GM18868 (cell line): ENCODE results near the gene HAS3.
"Not testable (repeated sequence)": the region's sequence is repeated elsewhere in the genome, so short reads cannot be mapped to it uniquely, and the experiment has no call there.

Experiments
- ATAC-seq: cut with Tn5 transposase; IDR thresholded peaks from one replicate; pipeline ENCODE4 v1.9.1; 2021; ENCODE audit warnings: mild to moderate bottlenecking, moderate library complexity; ENCODE audit not compliant: unreplicated experiment

HAS3 gene, protein sequence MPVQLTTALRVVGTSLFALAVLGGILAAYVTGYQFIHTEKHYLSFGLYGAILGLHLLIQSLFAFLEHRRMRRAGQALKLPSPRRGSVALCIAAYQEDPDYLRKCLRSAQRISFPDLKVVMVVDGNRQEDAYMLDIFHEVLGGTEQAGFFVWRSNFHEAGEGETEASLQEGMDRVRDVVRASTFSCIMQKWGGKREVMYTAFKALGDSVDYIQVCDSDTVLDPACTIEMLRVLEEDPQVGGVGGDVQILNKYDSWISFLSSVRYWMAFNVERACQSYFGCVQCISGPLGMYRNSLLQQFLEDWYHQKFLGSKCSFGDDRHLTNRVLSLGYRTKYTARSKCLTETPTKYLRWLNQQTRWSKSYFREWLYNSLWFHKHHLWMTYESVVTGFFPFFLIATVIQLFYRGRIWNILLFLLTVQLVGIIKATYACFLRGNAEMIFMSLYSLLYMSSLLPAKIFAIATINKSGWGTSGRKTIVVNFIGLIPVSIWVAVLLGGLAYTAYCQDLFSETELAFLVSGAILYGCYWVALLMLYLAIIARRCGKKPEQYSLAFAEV

DNA sequence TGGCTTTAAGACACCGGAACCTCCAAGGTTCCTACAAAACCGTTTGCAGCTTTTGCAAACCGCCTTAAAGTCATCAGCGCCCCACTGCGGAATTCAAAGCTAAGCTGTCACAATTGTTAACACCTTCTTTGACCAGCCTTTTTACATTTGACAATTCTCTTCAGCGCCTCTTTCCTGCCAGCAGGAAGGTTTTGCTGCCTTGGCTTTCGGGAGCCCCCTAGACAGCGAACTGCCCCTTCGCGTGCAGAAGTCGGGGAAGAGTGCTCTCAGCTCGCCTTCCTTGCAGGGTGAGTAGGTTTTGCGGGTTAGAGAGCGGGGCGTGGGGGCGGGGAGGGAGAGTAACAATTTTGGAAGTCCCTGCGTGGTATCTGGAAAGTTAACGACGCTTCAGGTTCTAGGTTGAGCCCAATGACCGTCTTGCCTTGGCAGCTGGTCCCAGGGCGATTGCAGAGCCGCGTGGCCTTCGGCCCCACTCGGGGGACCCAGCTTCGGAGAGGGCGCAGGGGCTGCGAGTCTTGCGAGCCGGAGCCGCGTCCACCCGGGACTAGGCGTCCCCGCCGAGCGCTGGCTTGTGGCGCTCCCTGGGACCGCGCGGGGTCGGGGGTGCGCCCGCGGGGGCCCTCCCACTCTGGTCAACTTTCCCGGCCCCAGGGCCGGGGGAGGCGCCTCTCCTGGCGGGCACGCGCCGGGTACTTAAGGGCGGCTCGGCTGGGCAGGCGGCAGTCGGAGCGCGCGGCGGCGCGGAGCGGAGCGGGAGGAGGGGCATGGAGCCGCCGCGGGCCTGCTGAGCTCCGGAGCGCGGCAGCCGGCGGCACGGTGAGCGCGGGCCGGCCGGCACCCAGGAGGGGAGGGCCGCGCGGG lies at the start of gene HAS3:
Gene HAS3, plus strand, starts transcription at position 153 of the 861 bp plus-strand sequence. CDS start 3,743 bp downstream, outside the sequence.
- ATAC-seq, result no peak

DNA sequence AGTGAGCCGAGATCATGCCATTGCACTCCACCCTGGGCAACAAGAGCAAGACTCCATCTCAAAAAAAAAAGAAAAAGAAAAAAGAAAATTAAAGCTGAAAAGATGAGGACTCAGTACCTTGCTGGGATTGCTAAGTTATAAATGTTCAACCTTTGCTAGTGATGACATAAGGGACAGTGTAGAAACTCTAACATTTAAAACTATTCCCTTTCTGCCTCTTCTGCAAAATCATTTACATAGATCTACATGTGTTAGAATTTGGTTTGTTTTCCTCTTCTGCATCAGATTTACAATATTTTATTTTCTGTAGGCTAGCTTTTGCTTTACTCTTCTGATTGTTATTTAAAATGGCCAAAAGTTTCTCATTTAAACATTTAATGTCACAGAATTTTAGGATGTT lies 49.5 kb upstream of the HAS3 start:
- ATAC-seq, result no peak

DNA sequence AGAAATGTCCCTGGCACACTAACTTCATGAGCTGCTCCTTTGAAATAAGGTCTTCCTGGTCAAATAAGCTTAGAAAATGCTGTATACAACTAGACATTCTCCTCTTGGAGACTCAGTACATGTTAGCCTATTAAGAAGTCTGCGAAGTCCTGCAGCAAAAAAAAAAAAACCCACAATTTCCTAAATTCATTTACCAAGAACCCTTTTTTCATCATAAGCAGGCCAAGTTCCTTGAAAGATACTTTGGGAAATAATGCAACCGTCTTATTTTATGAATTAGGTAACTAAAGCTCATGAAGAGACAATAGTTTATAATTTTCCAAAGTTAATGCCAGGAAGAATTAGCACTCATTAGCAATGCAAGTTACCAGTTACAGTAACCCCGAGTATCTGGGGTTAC lies 49.0 kb upstream of the HAS3 start:
- ATAC-seq, result no peak

DNA sequence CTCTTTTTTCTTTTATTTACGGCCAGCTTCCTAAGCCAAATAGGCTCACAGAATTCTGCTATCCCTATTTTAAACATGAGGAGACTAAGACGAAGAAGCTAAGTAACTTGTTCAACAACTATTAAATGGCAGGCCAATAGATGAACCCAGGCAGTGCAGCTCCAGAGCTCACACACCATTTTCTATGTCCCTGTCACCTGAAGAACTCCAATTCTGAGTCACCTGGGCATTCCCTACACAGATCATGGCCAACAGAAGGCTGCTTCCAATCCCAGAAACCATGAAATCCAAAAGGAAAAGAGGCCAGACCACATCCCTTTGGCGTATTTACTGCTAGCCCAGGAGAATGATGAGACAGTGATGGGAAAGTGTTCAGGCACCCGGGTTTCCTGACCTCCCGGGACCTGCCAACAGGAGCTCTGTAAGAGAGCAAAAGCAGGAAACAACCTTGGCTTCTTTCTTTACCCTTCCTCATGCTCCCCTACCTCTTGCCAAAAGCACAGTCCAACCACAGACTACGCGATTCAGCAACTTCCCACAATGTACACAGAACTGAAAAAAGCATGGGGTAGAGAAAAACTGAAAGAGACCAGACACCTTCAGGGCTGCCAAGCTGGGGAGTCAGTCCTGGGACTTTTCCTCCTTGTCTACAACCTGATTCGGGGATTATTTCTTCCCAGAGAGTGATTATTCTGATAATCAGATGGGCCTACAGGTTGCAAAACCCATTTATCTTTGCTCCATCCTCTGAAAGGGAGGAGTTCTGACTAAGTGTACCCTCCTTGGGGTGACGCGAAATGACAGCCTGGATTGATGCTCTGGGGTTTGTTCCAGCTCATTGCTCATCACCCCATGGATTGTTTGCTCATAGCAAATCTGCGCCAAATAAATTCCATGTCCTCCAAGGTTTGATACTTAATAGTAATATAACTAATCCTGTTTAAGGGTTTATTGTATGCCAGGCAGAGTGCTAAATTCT lies 47.8 kb upstream of the HAS3 start:
- ATAC-seq, result peak; percentile 48

DNA sequence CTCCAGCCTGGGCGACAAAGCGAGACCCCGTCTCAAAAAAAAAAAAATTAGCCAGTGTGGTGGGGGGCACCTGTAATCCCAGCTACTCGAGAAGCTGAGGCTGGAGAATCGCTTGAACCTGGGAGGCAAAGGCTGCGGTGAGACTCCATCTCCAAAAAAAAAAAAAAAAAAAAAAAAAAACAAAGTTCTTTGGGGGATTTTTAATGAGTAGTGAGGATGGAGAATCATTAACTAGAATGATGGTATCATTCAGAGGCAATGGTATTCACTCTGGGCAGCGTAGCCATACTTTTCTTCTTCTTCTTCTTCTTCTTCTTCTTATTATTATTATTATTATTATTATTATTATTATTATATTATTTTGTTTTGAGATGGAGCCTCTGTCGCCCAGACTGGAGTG lies 42.0 kb upstream of the HAS3 start:
- ATAC-seq, result not testable (repeated sequence)

DNA sequence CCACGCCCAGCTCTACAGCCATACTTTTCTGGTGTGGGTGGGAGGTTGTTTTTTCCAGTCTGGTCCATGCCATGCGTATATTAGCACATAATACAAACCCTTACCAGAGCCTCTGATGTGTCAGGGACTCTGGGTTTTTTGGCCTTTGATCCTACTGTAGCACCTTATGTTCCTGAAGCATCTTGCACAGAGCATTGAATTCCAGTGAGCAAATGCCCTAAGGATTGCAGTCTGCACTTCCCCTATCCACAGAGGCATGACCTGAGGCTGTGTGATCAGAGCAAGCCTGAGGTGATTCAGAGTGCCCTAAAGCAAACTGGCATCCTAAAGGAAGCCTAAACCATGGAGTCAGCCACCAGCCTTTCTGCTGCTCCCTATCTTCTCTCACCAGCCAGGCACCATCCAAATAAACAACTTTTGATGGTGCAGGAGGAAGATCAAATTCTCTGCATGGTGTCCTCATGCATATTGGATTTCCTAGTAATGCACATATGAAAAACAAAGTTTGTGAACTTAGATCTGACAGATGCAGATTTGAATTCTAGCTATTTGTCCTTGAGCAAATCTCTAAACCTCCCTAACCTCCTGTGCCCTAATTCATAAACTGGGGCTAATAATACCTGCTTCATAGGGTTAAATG lies 41.2 kb upstream of the HAS3 start:
- ATAC-seq, result no peak

DNA sequence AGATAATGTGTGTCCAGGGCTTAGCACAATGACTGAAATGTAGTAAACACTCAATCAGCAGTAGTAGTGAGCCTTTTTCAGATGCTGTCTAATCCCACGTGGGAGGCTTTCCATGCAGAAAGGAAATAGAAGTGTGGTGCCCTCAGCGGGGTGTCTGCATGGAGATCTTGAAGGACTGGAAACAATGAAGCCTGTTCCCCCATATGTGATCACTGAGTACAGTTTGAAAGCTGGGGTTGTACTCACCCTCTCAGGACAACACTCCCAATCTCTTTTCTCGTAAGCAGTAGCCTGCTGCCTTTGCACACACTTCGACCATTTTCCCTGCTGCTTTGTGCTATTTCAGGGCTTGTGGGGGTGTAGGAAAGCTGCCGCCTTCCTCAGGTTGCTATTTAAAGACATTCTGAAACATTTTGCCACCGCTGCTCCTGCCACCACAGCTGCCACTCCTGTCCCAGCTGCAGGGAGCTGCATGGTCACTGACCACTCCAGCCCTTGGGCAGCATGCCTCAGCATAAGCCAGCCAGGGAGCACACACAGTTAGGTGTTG lies 40.6 kb upstream of the HAS3 start:
- ATAC-seq, result no peak

DNA sequence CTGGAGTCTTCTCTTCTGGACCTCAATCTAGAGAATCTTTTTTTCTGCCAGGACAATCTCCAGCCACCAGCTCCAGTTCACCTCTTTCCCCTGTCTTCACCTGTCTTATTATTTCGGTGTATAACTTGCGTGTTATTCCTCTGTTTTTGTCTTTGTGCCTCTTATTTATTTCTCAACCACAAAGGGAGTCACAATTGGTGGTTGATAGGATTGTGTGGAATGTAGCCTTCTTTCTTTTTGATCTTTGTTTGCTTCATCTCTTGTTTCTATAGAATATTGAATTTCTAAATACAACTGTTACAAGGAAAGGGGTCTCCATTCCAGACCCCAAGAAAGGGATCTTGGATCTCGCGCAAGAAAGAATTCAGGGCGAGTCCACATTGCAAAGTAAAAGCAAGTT lies 35.9 kb upstream of the HAS3 start:
- no peak for ATAC-seq

DNA sequence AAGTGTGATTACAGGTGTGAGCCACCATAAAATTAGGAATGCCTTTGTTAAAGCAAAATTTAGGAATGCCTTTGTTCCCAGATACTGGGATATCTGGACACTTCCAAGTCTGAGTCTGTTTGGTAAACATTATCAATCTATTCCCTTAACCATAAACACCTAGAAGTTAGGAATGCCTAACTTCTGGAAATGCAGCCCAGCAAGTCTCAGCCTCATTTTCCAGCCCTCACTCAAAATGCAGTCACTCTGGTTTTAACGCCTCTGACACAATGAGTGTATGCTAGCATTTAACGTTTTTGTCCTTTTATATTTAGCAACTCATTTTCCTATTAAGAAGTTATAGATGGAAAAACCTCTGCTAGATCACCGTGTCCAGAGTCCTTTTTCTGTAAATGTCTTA lies 34.4 kb upstream of the HAS3 start:
- ATAC-seq, result no peak

DNA sequence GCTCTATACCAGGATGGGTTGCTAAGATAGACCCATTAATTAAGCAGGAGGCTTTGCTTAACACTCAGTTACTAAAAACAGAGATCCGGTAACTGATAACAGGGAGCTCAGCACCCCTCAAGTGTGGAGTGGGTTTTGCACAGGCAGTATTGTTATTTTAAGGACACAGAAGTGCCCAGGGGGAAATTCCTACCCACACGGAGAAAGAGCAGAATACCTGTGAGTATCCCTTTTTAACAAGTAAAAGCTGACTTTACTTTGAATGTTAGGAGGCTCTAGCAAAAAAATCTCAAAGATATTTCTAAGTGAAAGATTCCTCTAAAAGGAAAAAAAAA lies 32.8 kb upstream of the HAS3 start:
- no peak for ATAC-seq

DNA sequence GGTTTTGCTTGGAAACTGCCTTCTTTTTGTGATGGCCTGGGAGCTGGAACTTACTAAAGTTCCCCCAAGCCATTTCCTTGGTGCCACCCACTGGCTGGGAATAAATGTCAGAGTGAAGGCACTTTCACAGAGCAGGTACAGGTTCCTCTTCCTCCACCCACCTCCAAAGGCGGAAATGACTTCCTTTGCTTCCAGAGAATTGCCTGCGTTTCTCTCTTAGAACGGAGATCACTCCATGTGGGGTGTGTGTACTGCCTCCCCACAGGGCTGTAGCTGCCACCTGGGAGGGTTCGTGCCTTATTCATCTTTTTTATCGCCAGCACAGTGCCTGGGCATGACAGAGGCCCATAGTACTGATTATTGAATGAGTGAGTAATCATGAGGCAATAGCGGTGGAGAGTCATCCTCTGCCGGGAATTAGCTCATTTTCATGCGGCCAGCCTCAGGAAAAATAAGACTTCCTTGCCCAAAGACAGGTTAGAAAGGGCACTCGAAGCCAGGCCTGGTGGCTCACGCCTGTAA lies 32.2 kb upstream of the HAS3 start:
- ATAC-seq, result no peak

DNA sequence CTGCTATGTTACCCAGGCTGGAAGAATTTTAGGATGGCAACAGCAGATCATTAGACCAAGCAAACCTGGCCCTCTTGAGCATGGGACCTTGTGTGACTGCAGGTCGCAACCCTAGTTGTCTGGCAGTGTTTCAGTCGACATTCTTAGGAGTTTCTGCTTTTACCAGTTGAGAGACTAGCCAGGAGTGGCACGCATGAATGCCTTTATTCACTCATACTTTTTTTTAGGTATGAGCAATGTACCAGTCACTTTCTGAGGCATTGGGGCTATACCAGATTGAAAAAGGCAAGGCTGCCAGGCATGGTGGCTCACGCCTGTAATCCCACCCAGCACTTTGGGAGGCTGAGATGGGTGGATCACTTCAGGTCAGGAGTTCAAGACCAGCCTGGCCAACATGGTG lies 28.2 kb upstream of the HAS3 start:
- no peak for ATAC-seq

DNA sequence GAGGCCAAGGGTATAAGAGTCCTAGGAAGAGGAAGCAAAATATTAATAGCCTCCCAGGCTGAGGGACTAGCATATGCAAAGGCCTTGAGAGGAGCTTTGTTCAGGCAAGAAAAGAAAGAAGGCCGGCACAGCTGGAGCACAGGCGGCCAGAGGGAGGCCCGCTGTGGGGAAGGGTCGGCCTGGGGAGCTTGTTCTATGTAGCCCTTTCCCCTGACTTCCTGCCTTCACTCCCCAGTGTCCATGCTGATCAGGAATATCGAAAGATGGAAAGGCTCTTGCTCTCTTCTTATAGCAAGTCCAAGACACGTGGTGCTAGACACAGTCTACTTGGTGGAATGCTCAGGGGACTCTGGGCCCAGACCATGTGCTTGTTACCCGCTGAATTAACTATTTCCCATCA lies 27.4 kb upstream of the HAS3 start:
- no peak for ATAC-seq

DNA sequence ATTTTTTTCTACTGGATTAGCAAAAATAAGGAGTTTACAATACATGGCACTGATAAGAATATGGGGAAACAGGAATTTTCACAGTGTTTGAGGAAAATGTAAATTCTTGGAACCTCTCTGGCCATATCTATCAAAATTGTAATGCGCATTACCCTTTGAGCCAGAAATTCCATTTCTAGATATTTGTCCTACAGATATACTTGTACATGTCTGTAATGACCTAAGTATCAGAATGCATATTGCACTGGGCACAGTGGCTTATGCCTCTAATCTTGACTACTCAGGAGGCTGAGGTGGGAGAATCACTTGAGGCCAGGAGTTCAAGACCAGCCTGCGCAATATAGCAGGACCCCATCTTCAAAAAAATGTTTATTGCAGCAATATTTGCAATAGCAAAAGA lies 25.8 kb upstream of the HAS3 start:
- ATAC-seq, result no peak

DNA sequence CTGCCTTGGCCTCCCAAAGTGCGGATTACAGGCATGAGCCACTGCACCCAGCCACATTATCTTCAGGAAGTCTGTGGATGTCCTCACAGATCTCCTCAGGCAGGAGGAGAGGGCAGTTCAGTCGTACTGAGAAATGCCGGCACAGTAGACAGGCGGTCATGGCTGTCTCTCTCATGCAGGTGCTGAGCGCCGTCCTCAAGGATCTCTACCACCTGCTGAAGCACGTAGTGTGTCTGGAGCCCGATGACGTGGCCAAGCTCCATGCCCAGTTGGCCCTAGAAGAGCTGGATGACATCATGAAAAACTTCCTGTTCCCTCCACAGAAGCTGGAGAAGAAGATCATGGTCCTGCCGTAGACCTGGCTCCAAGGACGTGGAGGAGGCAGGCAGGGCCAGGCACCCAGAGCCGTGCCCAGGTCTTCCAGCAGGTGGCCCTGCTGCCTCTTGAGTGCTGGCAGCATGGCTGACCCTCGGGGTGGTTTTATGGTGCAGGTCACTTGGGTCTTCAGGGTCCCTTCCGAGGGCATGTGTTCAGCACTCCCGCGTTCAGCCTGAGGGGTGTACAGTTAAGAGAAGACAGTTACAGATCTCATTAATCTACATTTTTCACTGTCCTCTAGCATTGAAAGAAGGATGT lies 22.0 kb upstream of the HAS3 start:
- ATAC-seq, result no peak

DNA sequence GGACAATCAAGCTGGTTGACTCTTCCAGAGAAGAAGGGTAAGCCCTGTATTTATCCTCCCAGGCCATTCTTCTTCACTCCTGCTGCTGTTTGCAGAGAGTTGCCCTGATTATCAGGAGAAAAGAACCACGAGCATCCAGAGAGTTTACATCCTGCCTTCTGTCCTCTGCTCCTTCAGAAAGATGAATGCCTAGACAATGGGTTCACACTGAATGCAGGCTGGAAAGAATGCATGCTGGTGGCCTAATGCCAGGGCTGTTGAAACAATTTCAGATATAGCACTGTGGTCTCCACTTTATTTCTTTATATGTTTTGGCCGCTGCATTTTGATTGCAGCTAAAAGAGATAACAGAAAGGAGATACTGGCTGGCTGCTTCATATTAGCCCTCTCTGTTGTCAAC lies 21.2 kb upstream of the HAS3 start:
- no peak for ATAC-seq

DNA sequence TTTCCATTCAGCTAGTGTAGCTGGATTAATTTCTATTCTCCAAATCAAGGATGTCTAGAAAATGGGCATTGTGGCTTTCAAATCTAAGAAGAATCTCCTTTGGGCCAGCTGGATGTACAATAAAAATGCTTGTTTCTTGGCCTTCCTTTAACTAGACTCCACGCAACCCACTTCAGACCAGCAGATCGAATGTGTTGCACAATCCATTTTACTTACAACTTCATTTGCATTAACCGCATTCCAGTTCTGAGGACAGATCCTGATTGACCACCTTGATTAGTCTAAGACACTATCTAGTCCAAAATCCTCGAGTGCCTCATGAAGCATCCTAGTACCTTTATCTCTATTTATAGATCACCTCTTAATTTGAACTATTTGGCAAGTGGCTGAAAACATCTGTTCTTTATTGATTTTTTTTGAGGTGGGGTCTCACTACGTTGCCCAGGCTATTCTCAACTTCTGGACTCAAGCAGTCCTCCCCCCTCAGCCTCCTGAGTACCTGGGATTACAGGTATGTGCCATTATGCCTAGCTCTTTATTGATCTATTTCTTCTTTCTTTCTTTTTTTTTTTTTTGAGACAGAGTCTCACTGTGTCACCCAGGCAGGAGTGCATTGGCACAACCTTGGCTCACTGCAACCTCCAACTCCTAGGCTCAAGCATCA lies 20.3 kb upstream of the HAS3 start:
- ATAC-seq, result no peak

DNA sequence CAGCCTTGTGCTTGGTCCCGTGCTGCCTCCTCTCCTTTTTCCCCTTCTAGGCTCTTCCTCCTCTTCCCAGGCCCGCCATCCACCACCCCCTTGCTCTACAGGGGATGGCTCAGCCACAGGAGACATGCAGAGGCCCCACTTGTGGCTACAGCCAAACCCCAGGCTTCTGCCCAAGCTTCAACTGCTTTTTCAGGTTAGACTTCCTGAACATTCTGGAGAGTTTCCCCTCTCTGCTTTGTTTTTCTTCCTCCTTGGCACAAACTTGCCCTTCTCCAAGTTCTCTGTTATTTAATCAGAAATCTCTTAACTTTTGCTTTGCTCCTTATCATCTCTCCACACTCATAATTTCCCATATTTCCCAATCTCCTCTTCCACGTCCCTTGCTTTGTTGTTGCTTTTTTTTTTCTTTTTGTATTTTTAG lies 18.3 kb upstream of the HAS3 start:
- ATAC-seq, result no peak

DNA sequence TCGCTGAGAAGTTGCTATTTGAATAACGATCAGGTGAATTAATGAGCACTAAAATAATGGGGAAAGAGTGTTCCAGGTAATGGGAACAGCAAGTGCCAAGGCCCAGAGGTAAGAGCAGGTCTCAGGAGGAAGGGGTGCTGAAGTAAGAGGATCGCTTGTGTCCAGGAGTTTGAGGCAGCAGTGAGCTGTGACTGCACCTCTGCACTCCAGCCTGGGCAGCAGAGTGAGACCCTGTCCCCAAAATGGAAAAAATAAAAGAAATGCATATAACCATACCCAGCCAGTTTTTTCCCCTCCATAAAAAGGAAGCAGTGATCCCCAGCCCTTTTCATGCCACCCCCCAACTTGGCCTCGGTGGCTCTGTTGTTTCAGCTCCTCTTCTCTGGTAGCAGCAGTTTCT lies 16.8 kb upstream of the HAS3 start:
- no peak for ATAC-seq
